Osteoblast (primary cell): Measurements from ENCODE around the gene PPP4R3A. TPM values are rescaled to one million over a fixed set of nuclear protein-coding genes. Genes with fewer than 3 reads are reported as not detected.

Experiments
- DNase-seq: peaks from one replicate; pipeline ENCODE4 v3.0.0; 2011; ENCODE audit warnings: low spot score, mixed read lengths; ENCODE audit not compliant: insufficient read length; ENCODE audit errors: missing footprints
- H2AFZ ChIP-seq: 2 replicates; pipeline ENCODE4 v1.6.0; 2011; ENCODE audit warnings: mild to moderate bottlenecking, low read length
- H3K27ac ChIP-seq: 2 replicates; pipeline ENCODE4 v1.5.1; 2011; ENCODE audit warnings: mild to moderate bottlenecking, low read depth, low read length, moderate library complexity
- H3K27me3 ChIP-seq: 2 replicates; pipeline ENCODE4 v1.6.0; 2012; ENCODE audit warnings: mild to moderate bottlenecking, control low read depth, inconsistent platforms, low read length, moderate library complexity; ENCODE audit not compliant: insufficient read depth
- H3K36me3 ChIP-seq: 2 replicates; pipeline ENCODE4 v1.5.1; 2011; ENCODE audit warnings: mild to moderate bottlenecking, low read length, control low read depth, moderate library complexity; ENCODE audit not compliant: insufficient read depth
- H3K4me1 ChIP-seq: 2 replicates; pipeline ENCODE4 v1.5.1; 2011; ENCODE audit warnings: mild to moderate bottlenecking, low read length, control low read depth, moderate library complexity; ENCODE audit not compliant: insufficient read depth
- H3K4me2 ChIP-seq: 2 replicates; pipeline ENCODE4 v1.6.0; 2011; ENCODE audit warnings: mild to moderate bottlenecking, low read length; ENCODE audit not compliant: insufficient read depth
- H3K4me3 ChIP-seq: fragments of 200-600 bp; sonication (generic); 3 replicates; pipeline ENCODE4 v1.5.1; 2012; ENCODE audit warnings: mild to moderate bottlenecking, low read length, inconsistent platforms; ENCODE audit not compliant: insufficient read depth
- H3K79me2 ChIP-seq: 2 replicates; pipeline ENCODE4 v1.6.0; 2012; ENCODE audit warnings: mild to moderate bottlenecking, low read length, control low read depth, inconsistent platforms; ENCODE audit not compliant: insufficient read depth
- H3K9me3 ChIP-seq: 2 replicates; pipeline ENCODE4 v1.5.1; 2011; ENCODE audit warnings: low read depth, low read length, control low read depth
- H4K20me1 ChIP-seq: 2 replicates; pipeline ENCODE4 v1.6.0; 2012; ENCODE audit warnings: mild to moderate bottlenecking, low read length, control low read depth; ENCODE audit not compliant: insufficient read depth
- total RNA-seq: library from RNA; depleted of rRNA; stranded (reverse); fragments of >200 nt; gene quantifications from 2 replicates; pipeline ENCODE4 v1.2.3, GENCODE V29; 2012
- TF ChIP-seq, protein P1 (sequence below): IDR thresholded peaks from 2 replicates; pipeline ENCODE4 v1.5.1; 2011; ENCODE audit warnings: mild to moderate bottlenecking, low read depth, low read length, moderate library complexity; ENCODE audit errors: extremely low read depth

The PPP4R3A gene
- total RNA-seq, 1 donor, result 43.4 TPM

- Histone ChIP-seq H3K79me2 (peaks cover 14% of the 10 kb centered on the region), H3K27ac (no peak overlapping the region), H3K36me3 (peaks cover 77% of the 10 kb centered on the region), H3K9me3 (no peaks in the 10 kb centered on the region), H3K27me3 (no peaks in the 10 kb centered on the region), H4K20me1 (no peaks in the 10 kb centered on the region), H2AFZ (no peak overlapping the region), H3K4me3 (no peak overlapping the region), H3K4me2 (no peak overlapping the region), H3K4me1 (no peaks in the 10 kb centered on the region)
- TF ChIP-seq, protein P1, sequence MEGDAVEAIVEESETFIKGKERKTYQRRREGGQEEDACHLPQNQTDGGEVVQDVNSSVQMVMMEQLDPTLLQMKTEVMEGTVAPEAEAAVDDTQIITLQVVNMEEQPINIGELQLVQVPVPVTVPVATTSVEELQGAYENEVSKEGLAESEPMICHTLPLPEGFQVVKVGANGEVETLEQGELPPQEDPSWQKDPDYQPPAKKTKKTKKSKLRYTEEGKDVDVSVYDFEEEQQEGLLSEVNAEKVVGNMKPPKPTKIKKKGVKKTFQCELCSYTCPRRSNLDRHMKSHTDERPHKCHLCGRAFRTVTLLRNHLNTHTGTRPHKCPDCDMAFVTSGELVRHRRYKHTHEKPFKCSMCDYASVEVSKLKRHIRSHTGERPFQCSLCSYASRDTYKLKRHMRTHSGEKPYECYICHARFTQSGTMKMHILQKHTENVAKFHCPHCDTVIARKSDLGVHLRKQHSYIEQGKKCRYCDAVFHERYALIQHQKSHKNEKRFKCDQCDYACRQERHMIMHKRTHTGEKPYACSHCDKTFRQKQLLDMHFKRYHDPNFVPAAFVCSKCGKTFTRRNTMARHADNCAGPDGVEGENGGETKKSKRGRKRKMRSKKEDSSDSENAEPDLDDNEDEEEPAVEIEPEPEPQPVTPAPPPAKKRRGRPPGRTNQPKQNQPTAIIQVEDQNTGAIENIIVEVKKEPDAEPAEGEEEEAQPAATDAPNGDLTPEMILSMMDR, result no peak
- DNase-seq, result no peak
Measured at GRCh38 chr14:91464615-91465205, 45.4 kb downstream of the PPP4R3A start.

DNA sequence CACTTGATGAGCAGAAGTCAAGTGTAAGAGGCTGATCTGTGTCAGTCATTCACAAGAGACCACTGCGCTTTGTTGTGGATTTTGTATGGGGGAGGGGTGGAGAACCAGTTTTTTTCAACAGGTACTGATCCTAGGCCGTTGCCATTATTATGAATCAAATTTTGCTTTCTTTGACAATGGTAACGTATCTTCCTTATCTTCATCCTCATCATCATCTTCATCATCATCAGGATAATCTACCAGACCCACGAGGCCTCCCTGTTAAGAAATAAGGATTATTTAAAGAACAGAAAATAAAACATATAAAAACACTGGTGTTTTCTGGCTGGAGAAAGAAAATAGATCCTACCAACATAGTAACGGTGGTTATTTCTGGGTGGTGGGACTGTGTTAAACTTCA lies 51.5 kb downstream of the PPP4R3A start:
- peaks cover 58% of the 10 kb centered on the region for H3K36me3 ChIP-seq
- TF ChIP-seq, protein P1, result no peak
- H4K20me1 ChIP-seq, result peaks cover 4% of the 10 kb centered on the region
- no peak overlapping the region for H3K4me3 ChIP-seq
- no peaks in the 10 kb centered on the region for H3K79me2 ChIP-seq
- H2AFZ ChIP-seq, result no peak overlapping the region
- H3K27me3 ChIP-seq, result no peaks in the 10 kb centered on the region
- no peak for DNase-seq
- no peaks in the 10 kb centered on the region for H3K9me3 ChIP-seq
- no peak overlapping the region for H3K4me2 ChIP-seq
- H3K27ac ChIP-seq, result no peak overlapping the region
- no peaks in the 10 kb centered on the region for H3K4me1 ChIP-seq

GRCh38 chr14:91456283-91456682 lies 53.8 kb downstream of the PPP4R3A start:
- H3K79me2 ChIP-seq, result no peaks in the 10 kb centered on the region
- H4K20me1 ChIP-seq, result peaks cover 4% of the 10 kb centered on the region
- H2AFZ ChIP-seq, result no peak overlapping the region
- TF ChIP-seq, protein P1, result no peak
- no peaks in the 10 kb centered on the region for H3K27me3 ChIP-seq
- no peak overlapping the region for H3K4me3 ChIP-seq
- no peaks in the 10 kb centered on the region for H3K9me3 ChIP-seq
- H3K36me3 ChIP-seq, result peaks cover 38% of the 10 kb centered on the region
- no peak for DNase-seq
- no peak overlapping the region for H3K27ac ChIP-seq
- no peak overlapping the region for H3K4me2 ChIP-seq
- H3K4me1 ChIP-seq, result no peaks in the 10 kb centered on the region

- H2AFZ ChIP-seq, result no peak overlapping the region
- no peak for DNase-seq
- H4K20me1 ChIP-seq, result peaks cover 4% of the 10 kb centered on the region
- TF ChIP-seq, protein P1, result no peak
- no peaks in the 10 kb centered on the region for H3K4me1 ChIP-seq
- no peaks in the 10 kb centered on the region for H3K9me3 ChIP-seq
- peaks cover 24% of the 10 kb centered on the region for H3K36me3 ChIP-seq
- H3K27ac ChIP-seq, result no peak overlapping the region
- no peak overlapping the region for H3K4me2 ChIP-seq
- no peak overlapping the region for H3K4me3 ChIP-seq
- no peaks in the 10 kb centered on the region for H3K79me2 ChIP-seq
- H3K27me3 ChIP-seq, result no peaks in the 10 kb centered on the region
Measured at GRCh38 chr14:91454580-91454979, 55.5 kb downstream of the PPP4R3A start.
